Activated naive CD4-positive, alpha-beta T cell treated with anti-CD3 and anti-CD28 coated beads, Interleukin-2, amount 50 U/mL, for 72 hours (primary cell): Measurements from ENCODE around the gene ANKHD1. TPM values are rescaled to one million over a fixed set of nuclear protein-coding genes. Genes with fewer than 3 reads are reported as not detected.
A peak's percentile ranks its signal among the peaks of the same experiment; 100 is the strongest.

Experiments used
- ATAC-seq, 2 donors: fragments of 150-1000 bp; cut with Tn5 transposase; 2 replicates each; pipeline ENCODE4 v1.10.0; 2021; ENCODE audit warnings: mild to moderate bottlenecking in 2 of 2, moderate library complexity in 2 of 2
- DNase-seq, 2 donors: peaks; one replicate each; pipeline ENCODE4 v3.0.0; 2021 to 2022; ENCODE audit warnings: low spot score in 2 of 2
- H3K27ac Mint-ChIP-seq, 2 donors: one replicate each; pipeline ENCODE4 v1.8.0; 2022; ENCODE audit warnings: mild to moderate bottlenecking in 2 of 2, mixed read lengths in 2 of 2
- H3K36me3 Mint-ChIP-seq, 2 donors: one replicate each; pipeline ENCODE4 v1.8.0; 2022; ENCODE audit warnings: mixed read lengths in 2 of 2
- H3K9me3 Mint-ChIP-seq, 2 donors: one replicate each; pipeline ENCODE4 v1.8.0; 2022; ENCODE audit warnings: mixed read lengths in 2 of 2
- total RNA-seq, 2 donors: library from RNA; stranded (reverse); gene quantifications; one replicate each; pipeline ENCODE4 v1.2.3, GENCODE V29; 2022

The ANKHD1 gene
- total RNA-seq, 2 donors from 2014 or later, result 107 to 143 TPM

DNA sequence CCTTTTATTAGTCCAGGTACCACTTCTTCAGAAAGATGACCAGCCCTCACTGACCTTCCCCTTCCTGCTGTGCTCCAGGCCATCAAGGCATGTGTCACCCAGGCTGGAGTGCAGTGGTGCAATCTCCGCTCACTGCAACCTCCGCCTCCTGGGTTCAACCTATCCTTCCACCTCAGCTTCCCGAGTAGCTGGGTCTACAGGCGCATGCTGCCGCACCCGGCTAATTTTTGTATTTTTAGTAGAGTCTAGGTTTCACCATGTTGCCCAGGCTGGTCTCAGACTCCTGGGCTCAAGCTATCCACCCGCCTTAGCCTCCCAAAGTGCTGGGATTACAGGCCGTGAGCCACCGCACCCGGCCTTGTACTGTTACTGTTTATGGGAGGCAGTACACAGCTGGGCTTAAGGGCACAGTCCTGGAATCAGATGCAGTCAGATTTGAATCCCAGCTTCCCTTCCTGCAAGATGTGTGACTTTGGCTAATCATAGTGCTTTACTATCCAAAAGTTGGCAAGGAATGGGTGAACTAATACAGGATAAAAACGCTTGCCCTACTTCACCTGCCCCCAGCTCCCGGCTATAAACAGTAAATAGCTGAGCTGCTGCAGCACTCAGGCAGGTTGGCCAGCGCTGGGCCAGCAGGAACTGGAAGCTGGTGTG is 145.3 kb downstream of the ANKHD1 start:
- H3K27ac Mint-ChIP-seq, result peak overlapping the region; percentile 50 to 92
- ATAC-seq, result peak in 1 of 2 donors; percentile 11

GRCh38 chr5:140547508-140548299 is 146.1 kb downstream of the ANKHD1 start, which contains the start of gene EIF4EBP3:
Gene EIF4EBP3, plus strand, starts transcription at chr5:140547662. Its CDS starts 76 bp downstream, at chr5:140547738.
- H3K27ac Mint-ChIP-seq, result peak within 1 kb of the TSS; percentile 92 to 93
- H3K9me3 Mint-ChIP-seq, result no peaks in the 10 kb centered on the region
- ATAC-seq (peak; percentile 96 to 99), DNase-seq (peak; percentile 81 to 89)
- peaks cover 4 to 13% of the 10 kb centered on the region in 2 donors for H3K36me3 Mint-ChIP-seq

More for the DNA sequence above, 145.3 kb downstream of the ANKHD1 start:
- DNase-seq, result no peak
- H3K36me3 Mint-ChIP-seq, result peaks cover 4 to 13% of the 10 kb centered on the region in 2 donors
- no peaks in the 10 kb centered on the region for H3K9me3 Mint-ChIP-seq

GRCh38 chr5:140548300-140548688 is 146.7 kb downstream of the ANKHD1 start:
- H3K36me3 Mint-ChIP-seq, result peaks cover 4 to 13% of the 10 kb centered on the region in 2 donors
- H3K27ac Mint-ChIP-seq, result peak overlapping the region; percentile 92 to 93

DNA sequence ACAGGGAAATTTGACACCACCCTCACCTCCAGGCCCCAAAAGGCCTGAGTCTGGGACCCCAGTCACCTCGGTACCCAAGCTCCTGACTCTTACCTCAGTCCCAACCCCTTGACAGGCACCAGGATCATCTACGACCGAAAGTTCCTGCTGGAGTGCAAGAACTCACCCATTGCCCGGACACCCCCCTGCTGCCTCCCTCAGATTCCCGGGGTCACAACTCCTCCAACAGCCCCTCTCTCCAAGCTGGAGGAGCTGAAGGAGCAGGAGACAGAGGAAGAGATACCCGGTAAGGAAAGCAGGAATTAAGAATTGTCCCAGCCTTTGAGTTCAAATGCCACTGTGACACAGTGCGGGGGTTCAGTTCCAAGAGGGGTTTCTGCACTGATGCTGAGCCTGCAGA is 147.2 kb downstream of the ANKHD1 start:
- DNase-seq (no peak), ATAC-seq (no peak)
- H3K9me3 Mint-ChIP-seq, result no peaks in the 10 kb centered on the region
- H3K27ac Mint-ChIP-seq, result peak overlapping the region in 1 of 2 donors; percentile 92
- peaks cover 4 to 13% of the 10 kb centered on the region in 2 donors for H3K36me3 Mint-ChIP-seq

More at GRCh38 chr5:140548300-140548688, 146.7 kb downstream of the ANKHD1 start:
- ATAC-seq, result peak in 1 of 2 donors; percentile 1
- DNase-seq, result no peak
- no peaks in the 10 kb centered on the region for H3K9me3 Mint-ChIP-seq

DNA sequence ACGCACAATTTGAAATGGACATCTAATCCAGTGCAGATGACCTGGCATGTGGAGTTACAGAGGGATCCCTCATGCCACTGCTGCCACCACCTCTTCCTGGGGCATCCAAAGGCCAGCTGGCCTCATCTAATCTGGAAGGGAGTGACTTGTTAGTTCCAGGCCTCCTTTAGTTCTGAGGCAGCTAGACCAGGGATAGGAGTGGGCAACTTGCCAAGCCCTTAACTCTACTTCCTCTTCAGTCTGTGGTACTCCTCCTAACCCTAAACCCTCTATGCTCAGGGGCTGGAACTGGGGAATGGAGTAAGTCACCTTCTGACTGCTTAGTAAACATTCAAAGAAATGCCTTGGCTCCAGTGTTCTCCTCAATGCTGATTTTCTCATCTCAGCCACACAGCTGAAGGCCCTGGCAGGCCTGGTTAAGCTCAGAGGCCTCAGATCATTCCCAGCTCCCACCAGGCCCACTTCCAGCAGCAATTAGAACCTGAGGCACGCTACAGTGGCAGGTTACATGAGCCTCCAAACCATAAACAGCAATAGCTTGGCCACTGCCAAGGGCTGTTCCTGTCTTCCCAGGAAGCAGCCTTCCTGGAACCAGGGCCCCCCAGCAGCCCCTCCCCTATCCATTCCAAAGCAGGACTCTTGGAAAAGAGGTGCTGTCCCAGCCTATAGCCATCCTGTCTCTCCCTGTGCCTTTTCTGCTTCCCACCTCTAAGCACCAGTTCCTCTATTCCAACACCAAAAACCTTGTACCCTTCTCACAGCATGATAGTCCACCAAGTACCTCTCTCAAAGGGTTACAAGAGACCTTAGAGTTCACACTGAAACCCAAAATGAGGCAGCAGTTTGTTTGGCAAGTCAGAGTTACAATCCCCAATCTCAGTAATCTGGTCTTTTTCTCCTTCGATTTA is 147.9 kb downstream of the ANKHD1 start:
- H3K27ac Mint-ChIP-seq, result peak overlapping the region; percentile 1 to 92
- H3K36me3 Mint-ChIP-seq, result peaks cover 4 to 13% of the 10 kb centered on the region in 2 donors
- no peak for ATAC-seq
- H3K9me3 Mint-ChIP-seq, result no peaks in the 10 kb centered on the region
- no peak for DNase-seq

DNA sequence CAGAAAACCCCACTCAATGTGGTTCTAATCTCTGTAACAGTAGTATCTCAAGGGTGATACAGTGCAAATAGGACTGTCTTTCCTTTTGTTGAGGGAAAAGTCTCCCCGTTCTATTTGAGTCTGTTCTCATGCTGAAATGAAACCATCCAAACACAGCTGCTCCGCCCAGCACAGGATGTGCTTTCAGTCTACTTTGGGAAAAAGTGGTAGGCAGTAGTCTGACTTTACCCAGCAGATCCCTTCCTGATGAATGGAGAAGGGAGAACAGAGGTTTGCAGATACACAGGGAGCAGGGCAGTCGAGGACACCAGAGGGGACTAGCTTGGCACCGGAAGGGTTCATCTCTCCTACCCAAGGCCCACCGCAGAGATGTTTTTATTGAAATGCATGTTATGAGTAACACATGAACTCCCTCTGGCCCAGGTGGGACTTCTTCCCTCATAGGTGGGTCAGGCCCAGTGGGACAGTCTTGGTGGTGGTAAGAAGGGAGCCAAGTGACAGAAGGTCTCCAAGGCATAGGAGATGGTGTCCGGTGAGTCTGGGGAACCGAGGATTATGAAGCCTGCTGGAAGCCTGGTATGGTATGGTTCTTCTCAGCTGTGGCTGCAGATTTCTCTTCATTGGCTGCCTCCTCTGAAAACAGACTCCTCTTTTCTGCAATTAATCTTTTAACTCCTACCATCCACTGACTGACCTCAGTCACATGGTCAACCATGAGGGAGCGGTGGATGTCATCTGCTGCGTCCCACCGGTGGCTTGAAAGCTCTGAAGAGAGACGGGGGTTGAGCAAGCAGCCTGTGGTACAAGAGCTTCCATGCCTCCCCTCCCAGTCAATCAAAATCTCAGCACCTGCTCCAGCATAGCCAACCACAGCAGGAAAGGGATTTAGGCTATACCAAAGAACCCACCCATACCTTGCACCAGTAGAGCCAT is 148.8 kb downstream of the ANKHD1 start:
- Mint-ChIP-seq H3K27ac (peak overlapping the region; percentile 1 to 92), H3K36me3 (peaks cover 7 to 16% of the 10 kb centered on the region in 2 donors), H3K9me3 (no peaks in the 10 kb centered on the region)
- ATAC-seq, result no peak
- no peak for DNase-seq

GRCh38 chr5:140551872-140552271 is 150.2 kb downstream of the ANKHD1 start:
- H3K36me3 Mint-ChIP-seq, result peaks cover 20 to 22% of the 10 kb centered on the region in 2 donors
- DNase-seq (no peak), ATAC-seq (no peak)
- peak overlapping the region; percentile 58 to 68 for H3K27ac Mint-ChIP-seq
- H3K9me3 Mint-ChIP-seq, result peaks cover 0 to 3% of the 10 kb centered on the region in 2 donors

DNA sequence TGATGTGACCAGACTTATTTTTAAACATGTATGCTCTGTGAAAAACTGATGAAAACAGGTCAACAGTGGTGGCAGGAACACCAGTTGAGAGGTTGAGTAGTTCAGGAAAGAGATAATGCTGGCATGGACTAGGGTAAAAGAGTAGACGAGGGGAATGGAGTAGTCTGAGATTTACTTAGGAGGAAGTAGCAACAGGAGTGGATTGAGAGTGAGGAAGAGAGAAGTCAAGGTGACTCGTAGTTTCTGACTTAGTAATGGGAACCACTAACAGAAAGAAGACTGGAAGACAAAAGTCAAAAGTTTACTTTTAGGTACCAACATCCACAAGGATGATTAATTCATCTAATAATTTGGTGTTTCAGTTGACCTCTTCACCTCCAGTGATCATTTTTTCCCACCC is 152.0 kb downstream of the ANKHD1 start:
- ATAC-seq, result peak; percentile 54 to 58
- H3K27ac Mint-ChIP-seq, result peak overlapping the region; percentile 91 to 98
- DNase-seq, result no peak
- H3K36me3 Mint-ChIP-seq, result peaks cover 27 to 32% of the 10 kb centered on the region in 2 donors
- H3K9me3 Mint-ChIP-seq, result peaks cover 0 to 3% of the 10 kb centered on the region in 2 donors

DNA sequence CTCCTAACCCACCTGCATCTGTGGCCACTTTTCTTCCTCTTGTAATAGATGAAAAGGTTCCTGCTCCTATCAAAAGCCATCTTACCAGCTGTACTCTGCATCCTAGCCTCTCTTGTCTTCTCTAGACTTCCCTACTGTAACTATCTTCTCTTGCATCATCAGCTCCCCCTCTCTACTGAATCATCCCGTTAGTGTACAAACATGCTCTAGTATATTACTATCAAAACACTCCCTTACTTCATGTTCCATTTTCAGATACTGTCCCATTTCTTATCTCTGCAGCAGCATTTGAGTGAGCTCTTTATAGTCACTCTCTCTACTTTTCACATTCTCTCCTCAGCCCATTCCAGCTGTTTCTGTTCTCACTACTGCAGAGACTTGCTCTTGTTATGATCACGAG is 152.8 kb downstream of the ANKHD1 start:
- peaks cover 27 to 29% of the 10 kb centered on the region in 2 donors for H3K36me3 Mint-ChIP-seq

GRCh38 chr5:140555747-140556312 is 154.2 kb downstream of the ANKHD1 start:
- DNase-seq (no peak), ATAC-seq (no peak)
- Mint-ChIP-seq H3K36me3 (peaks cover 24 to 29% of the 10 kb centered on the region in 2 donors), H3K9me3 (peaks cover 0 to 3% of the 10 kb centered on the region in 2 donors), H3K27ac (peak overlapping the region; percentile 18 to 98)

More for the DNA sequence above, 152.8 kb downstream of the ANKHD1 start:
- ATAC-seq, result peak; percentile 14 to 31
- no peak for DNase-seq
- Mint-ChIP-seq H3K9me3 (peaks cover 0 to 3% of the 10 kb centered on the region in 2 donors), H3K27ac (peak overlapping the region; percentile 91 to 98)

DNA sequence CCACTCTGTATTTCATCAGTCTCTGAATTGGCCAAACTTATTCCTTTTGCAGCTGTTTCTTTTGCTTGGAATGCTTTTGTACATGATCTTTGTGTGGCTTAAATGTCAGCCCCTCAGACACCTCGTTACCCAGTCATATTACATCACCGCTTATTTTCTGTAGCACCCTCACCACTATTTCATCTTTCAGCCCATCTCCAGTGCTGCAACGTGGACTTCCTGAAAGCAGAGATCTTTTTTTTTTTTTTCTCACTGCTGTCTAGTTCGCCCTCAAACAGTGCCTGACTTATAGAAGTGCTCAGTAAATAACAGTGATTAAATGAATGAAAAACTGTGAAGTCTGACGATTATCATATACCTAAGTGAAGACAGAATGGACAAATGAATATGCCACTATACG is 154.8 kb downstream of the ANKHD1 start:
- Mint-ChIP-seq H3K27ac (peak overlapping the region; percentile 78 to 98), H3K36me3 (peaks cover 18 to 29% of the 10 kb centered on the region in 2 donors), H3K9me3 (peaks cover 0 to 3% of the 10 kb centered on the region in 2 donors)
- ATAC-seq (no peak), DNase-seq (no peak)

GRCh38 chr5:140557136-140557805 is 155.6 kb downstream of the ANKHD1 start, which contains the start of gene SRA1:
Gene SRA1, minus strand, starts transcription at chr5:140557473. Its CDS starts 21 bp downstream, at chr5:140557452.
- Mint-ChIP-seq H3K9me3 (peaks cover 0 to 3% of the 10 kb centered on the region in 2 donors), H3K36me3 (peaks cover 14 to 29% of the 10 kb centered on the region in 2 donors), H3K27ac (peak within 1 kb of the TSS; percentile 92 to 98)
- DNase-seq, result peak; percentile 87 to 94
- peak; percentile 88 to 90 for ATAC-seq

- ATAC-seq, result peak in 1 of 2 donors; percentile 17
- Mint-ChIP-seq H3K36me3 (peaks cover 14 to 29% of the 10 kb centered on the region in 2 donors), H3K27ac (peak overlapping the region; percentile 92 to 98), H3K9me3 (peaks cover 0 to 3% of the 10 kb centered on the region in 2 donors)
- DNase-seq, result no peak
Measured at GRCh38 chr5:140557965-140558364, 156.3 kb downstream of the ANKHD1 start.

DNA sequence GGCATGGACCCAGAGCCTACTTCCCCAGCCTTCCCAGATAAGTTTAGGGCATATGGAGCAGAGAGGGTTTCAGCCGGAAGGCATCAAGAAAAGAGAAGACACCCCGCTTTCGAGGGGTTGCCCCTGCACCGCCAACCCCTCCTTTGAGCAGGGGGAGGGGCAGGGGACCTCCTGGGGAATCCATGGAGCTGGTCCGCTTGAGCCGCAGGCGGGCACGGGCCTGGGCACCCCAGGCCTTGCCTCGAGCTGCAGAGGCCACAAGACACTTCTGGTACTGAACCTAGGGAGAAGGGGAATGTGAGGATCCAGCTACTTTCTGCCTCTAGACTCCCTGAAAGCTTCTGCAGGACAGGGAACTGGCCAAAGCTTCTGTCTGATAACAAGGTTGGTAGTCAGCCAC is 156.9 kb downstream of the ANKHD1 start:
- DNase-seq (no peak), ATAC-seq (no peak)
- H3K27ac Mint-ChIP-seq, result peak overlapping the region in 1 of 2 donors; percentile 98
- peaks cover 0 to 3% of the 10 kb centered on the region in 2 donors for H3K9me3 Mint-ChIP-seq
- peaks cover 14 to 29% of the 10 kb centered on the region in 2 donors for H3K36me3 Mint-ChIP-seq
